ENCODE measurements around the gene GNAQ.

GNAQ gene

GRCh38 chr9:78028926-78029325 lies 2.7 kb downstream of the GNAQ start:
- Mint-ChIP-seq H3K4me1 (ENCODE audit: low read depth in 2 of 2) (peaks cover 22 to 27% of the 10 kb centered on the region in 2 donors), H3K9me3 (no peaks in the 10 kb centered on the region), H3K27ac (no peak overlapping the region)

GRCh38 chr9:78026947-78027346 lies 4.7 kb downstream of the GNAQ start:
- Mint-ChIP-seq H3K27me3 (peaks cover 10 to 29% of the 10 kb centered on the region in 2 donors), H3K4me1 (ENCODE audit: low read depth in 2 of 2) (peaks cover 18% of the 10 kb centered on the region in 2 donors), H3K9me3 (no peaks in the 10 kb centered on the region), H3K4me3 (no peak overlapping the region), H3K27ac (no peak overlapping the region), H3K36me3 (ENCODE audit: insufficient read depth) (peaks cover 19% of the 10 kb centered on the region)
- ATAC-seq (replicated peaks): no peak
- DNase-seq: no peak

More at GRCh38 chr9:78028926-78029325, 2.7 kb downstream of the GNAQ start:
- DNase-seq (no peak), ATAC-seq (replicated peaks) (no peak)
- Mint-ChIP-seq H3K27me3 (peaks cover 12 to 39% of the 10 kb centered on the region in 2 donors), H3K4me3 (peak overlapping the region; percentile 81 to 86), H3K36me3 (ENCODE audit: insufficient read depth) (peaks cover 19% of the 10 kb centered on the region)

GRCh38 chr9:78026416-78026815 lies 5.2 kb downstream of the GNAQ start:
- Mint-ChIP-seq H3K4me3 (no peak overlapping the region), H3K27me3 (peaks cover 10 to 30% of the 10 kb centered on the region in 2 donors), H3K27ac (no peak overlapping the region), H3K4me1 (ENCODE audit: low read depth in 2 of 2) (peaks cover 18 to 21% of the 10 kb centered on the region in 2 donors), H3K9me3 (no peaks in the 10 kb centered on the region), H3K36me3 (ENCODE audit: insufficient read depth) (peaks cover 15% of the 10 kb centered on the region)
- ATAC-seq (replicated peaks) (no peak), DNase-seq (no peak)

GRCh38 chr9:78025186-78025585 lies 6.4 kb downstream of the GNAQ start:
- Mint-ChIP-seq H3K4me3 (no peak overlapping the region), H3K36me3 (ENCODE audit: insufficient read depth) (peaks cover 6% of the 10 kb centered on the region), H3K27me3 (peaks cover 7 to 30% of the 10 kb centered on the region in 2 donors), H3K27ac (no peak overlapping the region), H3K4me1 (ENCODE audit: low read depth in 2 of 2) (peaks cover 18 to 24% of the 10 kb centered on the region in 2 donors), H3K9me3 (no peaks in the 10 kb centered on the region)
- no peak for ATAC-seq (replicated peaks)
- no peak for DNase-seq

- Mint-ChIP-seq H3K4me1 (ENCODE audit: low read depth in 2 of 2) (peaks cover 0 to 15% of the 10 kb centered on the region in 2 donors), H3K9me3 (no peaks in the 10 kb centered on the region), H3K27ac (no peak overlapping the region), H3K36me3 (ENCODE audit: insufficient read depth) (no peaks in the 10 kb centered on the region), H3K4me3 (no peak overlapping the region), H3K27me3 (peaks cover 0 to 13% of the 10 kb centered on the region in 2 donors)
- ATAC-seq (replicated peaks): peak; percentile 22
- DNase-seq: no peak
These were observed 8.4 kb downstream of the GNAQ start for GRCh38 chr9:78023003-78023741.

- ATAC-seq (replicated peaks): no peak
- no peak for DNase-seq
- peaks cover 0 to 15% of the 10 kb centered on the region in 2 donors for H3K4me1 Mint-ChIP-seq (ENCODE audit: low read depth in 2 of 2)
- H3K9me3 Mint-ChIP-seq: no peaks in the 10 kb centered on the region
- no peak overlapping the region for H3K27ac Mint-ChIP-seq
- peaks cover 0 to 13% of the 10 kb centered on the region in 2 donors for H3K27me3 Mint-ChIP-seq
- no peaks in the 10 kb centered on the region for H3K36me3 Mint-ChIP-seq (ENCODE audit: insufficient read depth)
- H3K4me3 Mint-ChIP-seq: no peak overlapping the region
These were observed 9.9 kb downstream of the GNAQ start for GRCh38 chr9:78021697-78022096.

GRCh38 chr9:78017190-78017693 lies 14.4 kb downstream of the GNAQ start:
- Mint-ChIP-seq H3K27me3 (peaks cover 0 to 4% of the 10 kb centered on the region in 2 donors), H3K4me3 (no peak overlapping the region), H3K4me1 (ENCODE audit: low read depth in 2 of 2) (peaks cover 0 to 14% of the 10 kb centered on the region in 2 donors), H3K36me3 (ENCODE audit: insufficient read depth) (no peaks in the 10 kb centered on the region), H3K9me3 (no peaks in the 10 kb centered on the region), H3K27ac (no peak overlapping the region)
- no peak for DNase-seq
- no peak for ATAC-seq (replicated peaks)

- Mint-ChIP-seq H3K4me1 (ENCODE audit: low read depth in 2 of 2) (peaks cover 9 to 15% of the 10 kb centered on the region in 2 donors), H3K4me3 (no peak overlapping the region), H3K27ac (no peak overlapping the region), H3K36me3 (ENCODE audit: insufficient read depth) (no peaks in the 10 kb centered on the region), H3K9me3 (no peaks in the 10 kb centered on the region), H3K27me3 (peaks cover 0 to 6% of the 10 kb centered on the region in 2 donors)
- no peak for DNase-seq
- no peak for ATAC-seq (replicated peaks)
These were observed 16.4 kb downstream of the GNAQ start for GRCh38 chr9:78015241-78015640.

GRCh38 chr9:78014776-78015175 lies 16.8 kb downstream of the GNAQ start:
- Mint-ChIP-seq H3K27me3 (peaks cover 0 to 6% of the 10 kb centered on the region in 2 donors), H3K4me3 (no peak overlapping the region), H3K4me1 (ENCODE audit: low read depth in 2 of 2) (peaks cover 14 to 19% of the 10 kb centered on the region in 2 donors), H3K9me3 (no peaks in the 10 kb centered on the region), H3K36me3 (ENCODE audit: insufficient read depth) (no peaks in the 10 kb centered on the region), H3K27ac (no peak overlapping the region)
- ATAC-seq (replicated peaks): no peak
- DNase-seq: no peak

GRCh38 chr9:78013934-78014333 lies 17.7 kb downstream of the GNAQ start:
- Mint-ChIP-seq H3K4me1 (ENCODE audit: low read depth in 2 of 2) (peaks cover 14 to 22% of the 10 kb centered on the region in 2 donors), H3K27me3 (peaks cover 0 to 6% of the 10 kb centered on the region in 2 donors), H3K36me3 (ENCODE audit: insufficient read depth) (no peaks in the 10 kb centered on the region), H3K9me3 (no peaks in the 10 kb centered on the region), H3K4me3 (no peak overlapping the region), H3K27ac (no peak overlapping the region)
- ATAC-seq (replicated peaks): no peak
- DNase-seq: no peak

- H3K4me1 Mint-ChIP-seq (ENCODE audit: low read depth in 2 of 2): peaks cover 14 to 22% of the 10 kb centered on the region in 2 donors
- H3K27ac Mint-ChIP-seq: no peak overlapping the region
- H3K9me3 Mint-ChIP-seq: no peaks in the 10 kb centered on the region
- DNase-seq (no peak), ATAC-seq (replicated peaks) (no peak)
- no peaks in the 10 kb centered on the region for H3K36me3 Mint-ChIP-seq (ENCODE audit: insufficient read depth)
- H3K4me3 Mint-ChIP-seq: no peak overlapping the region
- H3K27me3 Mint-ChIP-seq: peaks cover 0 to 6% of the 10 kb centered on the region in 2 donors
These were observed 20.6 kb downstream of the GNAQ start for GRCh38 chr9:78011049-78011448.

GRCh38 chr9:78010445-78010844 lies 21.2 kb downstream of the GNAQ start:
- no peak overlapping the region for H3K27ac Mint-ChIP-seq

GRCh38 chr9:78009186-78009585 lies 22.4 kb downstream of the GNAQ start:
- no peak overlapping the region for H3K27ac Mint-ChIP-seq
- H3K27me3 Mint-ChIP-seq: peaks cover 0 to 6% of the 10 kb centered on the region in 2 donors
- H3K9me3 Mint-ChIP-seq: no peaks in the 10 kb centered on the region
- ATAC-seq (replicated peaks) (no peak), DNase-seq (no peak)
- no peak overlapping the region for H3K4me3 Mint-ChIP-seq
- no peaks in the 10 kb centered on the region for H3K36me3 Mint-ChIP-seq (ENCODE audit: insufficient read depth)
- peaks cover 19 to 26% of the 10 kb centered on the region in 2 donors for H3K4me1 Mint-ChIP-seq (ENCODE audit: low read depth in 2 of 2)

More at GRCh38 chr9:78010445-78010844, 21.2 kb downstream of the GNAQ start:
- Mint-ChIP-seq H3K36me3 (ENCODE audit: insufficient read depth) (no peaks in the 10 kb centered on the region), H3K27me3 (peaks cover 0 to 6% of the 10 kb centered on the region in 2 donors), H3K4me3 (no peak overlapping the region), H3K4me1 (ENCODE audit: low read depth in 2 of 2) (peaks cover 14 to 22% of the 10 kb centered on the region in 2 donors), H3K9me3 (no peaks in the 10 kb centered on the region)
- no peak for ATAC-seq (replicated peaks)
- no peak for DNase-seq

- Mint-ChIP-seq H3K27me3 (peaks cover 0 to 5% of the 10 kb centered on the region in 2 donors), H3K4me3 (no peak overlapping the region), H3K9me3 (no peaks in the 10 kb centered on the region), H3K4me1 (ENCODE audit: low read depth in 2 of 2) (peaks cover 19 to 29% of the 10 kb centered on the region in 2 donors), H3K36me3 (ENCODE audit: insufficient read depth) (no peaks in the 10 kb centered on the region), H3K27ac (no peak overlapping the region)
- no peak for DNase-seq
- ATAC-seq (replicated peaks): no peak
These were observed 24.9 kb downstream of the GNAQ start for GRCh38 chr9:78006734-78007133.

Measured in effector memory CD8-positive, alpha-beta T cell (primary cell).